Right lobe of liver (tissue), 4 donors: ENCODE measurements around the gene ARHGEF7.

ENCODE experiments used
- POLR2A ChIP-seq: fragments of 450-650 bp; IDR thresholded peaks from one replicate; pipeline ENCODE4 v1.6.1; 2017; ENCODE audit warnings: antibody characterized with exemption, mild to moderate bottlenecking
- TF ChIP-seq, protein P1 (sequence below), 4 donors: fragments of 200-600 bp in 3 of 4; fragments of 450-650 bp in 1 of 4; IDR thresholded peaks; one replicate each; pipeline versions ENCODE4 v1.5.1 to v1.8.0; 2016 to 2022; ENCODE audit warnings: antibody characterized with exemption in 4 of 4, mild to moderate bottlenecking in 2 of 4
- donor health status: DM: no; HTN: no; CAD: no.
- donor health status: DM: no; HTN: no; CAD: no.
- donor health status: DM: no; HTN: yes; CAD: no.

- TF ChIP-seq, protein P1, sequence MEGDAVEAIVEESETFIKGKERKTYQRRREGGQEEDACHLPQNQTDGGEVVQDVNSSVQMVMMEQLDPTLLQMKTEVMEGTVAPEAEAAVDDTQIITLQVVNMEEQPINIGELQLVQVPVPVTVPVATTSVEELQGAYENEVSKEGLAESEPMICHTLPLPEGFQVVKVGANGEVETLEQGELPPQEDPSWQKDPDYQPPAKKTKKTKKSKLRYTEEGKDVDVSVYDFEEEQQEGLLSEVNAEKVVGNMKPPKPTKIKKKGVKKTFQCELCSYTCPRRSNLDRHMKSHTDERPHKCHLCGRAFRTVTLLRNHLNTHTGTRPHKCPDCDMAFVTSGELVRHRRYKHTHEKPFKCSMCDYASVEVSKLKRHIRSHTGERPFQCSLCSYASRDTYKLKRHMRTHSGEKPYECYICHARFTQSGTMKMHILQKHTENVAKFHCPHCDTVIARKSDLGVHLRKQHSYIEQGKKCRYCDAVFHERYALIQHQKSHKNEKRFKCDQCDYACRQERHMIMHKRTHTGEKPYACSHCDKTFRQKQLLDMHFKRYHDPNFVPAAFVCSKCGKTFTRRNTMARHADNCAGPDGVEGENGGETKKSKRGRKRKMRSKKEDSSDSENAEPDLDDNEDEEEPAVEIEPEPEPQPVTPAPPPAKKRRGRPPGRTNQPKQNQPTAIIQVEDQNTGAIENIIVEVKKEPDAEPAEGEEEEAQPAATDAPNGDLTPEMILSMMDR (IDR thresholded peaks at IDR 0.05), result no peak
- no peak for TF ChIP-seq POLR2A
Observed at GRCh38 chr13:111263566-111263965, 148.5 kb downstream of the ARHGEF7 start.
